CD4-positive, alpha-beta T cell (primary cell): ENCODE measurements around the gene MRPL28. TPM values are rescaled to one million over a fixed set of nuclear protein-coding genes. Genes with fewer than 3 reads are reported as not detected.
"Not testable (repeated sequence)": the region's sequence is repeated elsewhere in the genome, so short reads cannot be mapped to it uniquely, and the experiment has no call there.

Experiments used
- ATAC-seq: fragments of 200-7000 bp; cut with Tn5 transposase; one replicate; pipeline ENCODE4 v1.10.0; 2022; ENCODE audit warnings: mild to moderate bottlenecking; ENCODE audit not compliant: poor library complexity
- CTCF ChIA-PET: fragments of 350-600 bp; sonication (Branson Sonifier 250); formaldehyde crosslinking; loops from one replicate; lab custom pipeline; 2021; ENCODE audit warnings: antibody characterized with exemption, inconsistent platforms; lab: Charles Lee
- POLR2A ChIA-PET: fragments of 350-600 bp; sonication (Branson Sonifier 250); formaldehyde crosslinking; loops from one replicate; lab custom pipeline; 2021; ENCODE audit warnings: antibody characterized with exemption, inconsistent platforms; lab: Charles Lee
- DNase-seq, 14 experiments: peaks; one replicate each; pipeline ENCODE4 v3.0.0-alpha.2; 2013 to 2020; ENCODE audit warnings: mixed read lengths in 2 of 14
- H3K27ac ChIP-seq, 2 donors: one replicate each; pipeline versions ENCODE4 v1.5.1 to v1.7.0; 2013; ENCODE audit warnings: low read length in 2 of 2, low read depth in 1 of 2, mild to moderate bottlenecking in 1 of 2
- H3K27me3 ChIP-seq, 2 experiments: 1 replicate in 1 of 2; 2 replicates in 1 of 2; pipeline versions ENCODE4 v1.6.1 to v1.7.0; 2013; ENCODE audit warnings: low read length in 2 of 2, control low read depth in 1 of 2, mild to moderate bottlenecking in 1 of 2, moderate library complexity in 1 of 2; ENCODE audit not compliant: insufficient read depth in 2 of 2, control insufficient read depth in 1 of 2
- H3K36me3 ChIP-seq: one replicate; pipeline ENCODE4 v1.6.1; 2013; ENCODE audit warnings: low read length, control low read depth; ENCODE audit not compliant: insufficient read depth
- H3K4me1 ChIP-seq: one replicate; pipeline ENCODE4 v1.6.1; 2013; ENCODE audit warnings: low read length, control low read depth; ENCODE audit not compliant: insufficient read depth
- H3K4me3 ChIP-seq: one replicate; pipeline ENCODE4 v1.5.1; 2013; ENCODE audit warnings: mild to moderate bottlenecking, low read length, moderate library complexity
- H3K9me3 ChIP-seq, 2 experiments: 1 replicate in 1 of 2; 2 replicates in 1 of 2; pipeline versions ENCODE4 v1.6.1 to v1.7.0; 2013; ENCODE audit warnings: low read length in 2 of 2, mild to moderate bottlenecking in 2 of 2, control low read depth in 1 of 2, moderate library complexity in 1 of 2; ENCODE audit not compliant: control insufficient read depth in 1 of 2, insufficient read depth in 1 of 2
- H3K27ac Mint-ChIP-seq: one replicate; pipeline ENCODE4 v1.8.0; 2020; ENCODE audit warnings: mixed read lengths
- H3K27me3 Mint-ChIP-seq: one replicate; pipeline ENCODE4 v1.8.0; 2021; ENCODE audit warnings: mixed read lengths
- H3K36me3 Mint-ChIP-seq: one replicate; pipeline ENCODE4 v1.8.0; 2021; ENCODE audit warnings: low read depth, mixed read lengths
- H3K4me1 Mint-ChIP-seq: one replicate; pipeline ENCODE4 v1.8.0; 2021; ENCODE audit warnings: low read depth, mixed read lengths
- H3K4me3 Mint-ChIP-seq: one replicate; pipeline ENCODE4 v1.8.0; 2020; ENCODE audit warnings: mild to moderate bottlenecking, mixed read lengths
- H3K9me3 Mint-ChIP-seq: one replicate; pipeline ENCODE4 v1.8.0; 2020; ENCODE audit warnings: mixed read lengths
- CTCF ChIP-seq: fragments of 200-600 bp; IDR thresholded peaks from one replicate; pipeline ENCODE4 v1.8.0; 2022; ENCODE audit warnings: antibody characterized with exemption, mild to moderate bottlenecking
- intact Hi-C, 2 experiments: fragments of 100-400 bp; cut with DNase I in 1 of 2; cut with micrococcal nuclease in 1 of 2; formaldehyde crosslinking; loops; one replicate each; pipeline versions ENCODE4 v1.15.1 to v1.9.0; 2023 to 2025; cut with DNase I, micrococcal nuclease
- total RNA-seq, 174 experiments: library from RNA in 2 of 174; stranded (reverse) in 2 of 174; gene quantifications; one replicate each; pipeline ENCODE4 v1.2.3 and lab custom pipeline; 2021 to 2026

The MRPL28 gene
- total RNA-seq, 2 experiments from 2014 or later = 19.6 to 19.7 TPM

- peaks cover 42% of the 10 kb centered on the region for H3K4me1 Mint-ChIP-seq
- no peaks in the 10 kb centered on the region for H3K27me3 ChIP-seq
- ATAC-seq (no peak), DNase-seq (no peak)
- H3K36me3 ChIP-seq = peaks cover 7% of the 10 kb centered on the region
- CTCF ChIA-PET = interaction anchor here (1.0 kb wide), 1 partner anchor 98 kb away, joined by 3 read pairs; no protein-coding TSS in a partner anchor
- no peaks in the 10 kb centered on the region for H3K9me3 ChIP-seq
- peaks cover 63% of the 10 kb centered on the region for H3K4me1 ChIP-seq
- no peak overlapping the region for H3K4me3 Mint-ChIP-seq
- no peak overlapping the region for H3K27ac Mint-ChIP-seq
- no peak for TF ChIP-seq CTCF
- no peak overlapping the region for H3K4me3 ChIP-seq
- POLR2A ChIA-PET = interaction anchor here (0.5 kb wide), 1 partner anchor 9 kb away, joined by 3 read pairs; no protein-coding TSS in a partner anchor
- intact Hi-C loops = no loop called here
- no peaks in the 10 kb centered on the region for H3K27me3 Mint-ChIP-seq
- H3K27ac ChIP-seq = no peak overlapping the region
- H3K9me3 Mint-ChIP-seq = no peaks in the 10 kb centered on the region
- peaks cover 9% of the 10 kb centered on the region for H3K36me3 Mint-ChIP-seq
These were observed 36.8 kb downstream of the MRPL28 start for GRCh38 chr16:333406-334094.

- H3K4me3 ChIP-seq, H3K27me3 ChIP-seq, H3K9me3 ChIP-seq, DNase-seq, intact Hi-C loops, H3K4me3 Mint-ChIP-seq, H3K27me3 Mint-ChIP-seq, H3K36me3 ChIP-seq, POLR2A ChIA-PET, H3K9me3 Mint-ChIP-seq, ATAC-seq, CTCF ChIA-PET, H3K27ac ChIP-seq: not testable (repeated sequence)
- Mint-ChIP-seq H3K36me3 (peaks cover 12% of the 10 kb centered on the region), H3K4me1 (peaks cover 46% of the 10 kb centered on the region), H3K27ac (peak overlapping the region; percentile 33)
- peaks cover 69% of the 10 kb centered on the region for H3K4me1 ChIP-seq
These were observed 39.0 kb downstream of the MRPL28 start for GRCh38 chr16:331181-331814.

GRCh38 chr16:330741-331140, 39.6 kb downstream of the MRPL28 start:
- Histone ChIP-seq H3K27ac (no peak overlapping the region), H3K9me3 (no peaks in the 10 kb centered on the region), H3K27me3 (no peaks in the 10 kb centered on the region), H3K4me3 (no peak overlapping the region), H3K36me3 (peaks cover 5% of the 10 kb centered on the region), H3K4me1 (peaks cover 69% of the 10 kb centered on the region)
- intact Hi-C loops = no loop called here
- peaks cover 45% of the 10 kb centered on the region for H3K4me1 Mint-ChIP-seq
- TF ChIP-seq CTCF = no peak
- DNase-seq (no peak), ATAC-seq (no peak)
- peak overlapping the region; percentile 33 for H3K27ac Mint-ChIP-seq
- H3K9me3 Mint-ChIP-seq = no peaks in the 10 kb centered on the region
- H3K27me3 Mint-ChIP-seq = no peaks in the 10 kb centered on the region
- CTCF ChIA-PET = no interaction called here
- POLR2A ChIA-PET = no interaction called here
- no peak overlapping the region for H3K4me3 Mint-ChIP-seq
- H3K36me3 Mint-ChIP-seq = peaks cover 12% of the 10 kb centered on the region
